Measurements from ENCODE around the gene CPA1.

CPA1 gene

GRCh38 chr7:130405003-130405402 lies 24.7 kb downstream of the CPA1 start:
- Histone ChIP-seq H3K27ac (no peak overlapping the region), H3K27me3 (replicated peaks) (no peaks in the 10 kb centered on the region), H3K36me3 (replicated peaks) (peaks cover 3% of the 10 kb centered on the region), H3K4me3 (ENCODE audit: low read depth, low read length) (no peak overlapping the region)
- no peak for TF ChIP-seq CTCF (IDR thresholded peaks at IDR 0.05; ENCODE audit: low read depth, low read length, missing control alignments)
- in situ Hi-C loops (cut with HindIII; ENCODE audit: low pct_ligation_motif_present, low sequenced_read_pairs), result no loop called here
- no peak for DNase-seq

- TF ChIP-seq CTCF (IDR thresholded peaks at IDR 0.05; ENCODE audit: low read depth, low read length, missing control alignments), result no peak
- Histone ChIP-seq H3K27me3 (replicated peaks) (no peaks in the 10 kb centered on the region), H3K27ac (no peak overlapping the region), H3K4me3 (ENCODE audit: low read depth, low read length) (no peak overlapping the region), H3K36me3 (replicated peaks) (no peaks in the 10 kb centered on the region)
- in situ Hi-C loops (cut with HindIII; ENCODE audit: low pct_ligation_motif_present, low sequenced_read_pairs), result no loop called here
- DNase-seq, result no peak
Measured at GRCh38 chr7:130409067-130409711, 28.9 kb downstream of the CPA1 start.

- H3K36me3 ChIP-seq (replicated peaks), result no peaks in the 10 kb centered on the region
- TF ChIP-seq CTCF (IDR thresholded peaks at IDR 0.05; ENCODE audit: low read depth, low read length, missing control alignments), result no peak
- in situ Hi-C loops (cut with HindIII; ENCODE audit: low pct_ligation_motif_present, low sequenced_read_pairs), result no loop called here
- H3K4me3 ChIP-seq (ENCODE audit: low read depth, low read length), result no peak overlapping the region
- no peak overlapping the region for H3K27ac ChIP-seq
- DNase-seq, result peak; percentile 25
- H3K27me3 ChIP-seq (replicated peaks), result no peaks in the 10 kb centered on the region
Measured at GRCh38 chr7:130409712-130410072, 29.4 kb downstream of the CPA1 start.

- TF ChIP-seq CTCF (IDR thresholded peaks at IDR 0.05; ENCODE audit: low read depth, low read length, missing control alignments), result no peak
- no peak overlapping the region for H3K27ac ChIP-seq
- H3K4me3 ChIP-seq (ENCODE audit: low read depth, low read length), result no peak overlapping the region
- H3K36me3 ChIP-seq (replicated peaks), result no peaks in the 10 kb centered on the region
- no peak for DNase-seq
- in situ Hi-C loops (cut with HindIII; ENCODE audit: low pct_ligation_motif_present, low sequenced_read_pairs), result no loop called here
- no peaks in the 10 kb centered on the region for H3K27me3 ChIP-seq (replicated peaks)
Measured at GRCh38 chr7:130410868-130411541, 30.7 kb downstream of the CPA1 start.

GRCh38 chr7:130413201-130413600 lies 32.9 kb downstream of the CPA1 start:
- in situ Hi-C loops (cut with HindIII; ENCODE audit: low pct_ligation_motif_present, low sequenced_read_pairs), result no loop called here
- Histone ChIP-seq H3K36me3 (replicated peaks) (no peaks in the 10 kb centered on the region), H3K27ac (no peak overlapping the region), H3K4me3 (ENCODE audit: low read depth, low read length) (no peak overlapping the region), H3K27me3 (replicated peaks) (no peaks in the 10 kb centered on the region)
- DNase-seq, result no peak
- TF ChIP-seq CTCF (IDR thresholded peaks at IDR 0.05; ENCODE audit: low read depth, low read length, missing control alignments), result no peak

- Histone ChIP-seq H3K4me3 (ENCODE audit: low read depth, low read length) (no peak overlapping the region), H3K27me3 (replicated peaks) (no peaks in the 10 kb centered on the region), H3K27ac (no peak overlapping the region), H3K36me3 (replicated peaks) (no peaks in the 10 kb centered on the region)
- in situ Hi-C loops (cut with HindIII; ENCODE audit: low pct_ligation_motif_present, low sequenced_read_pairs), result no loop called here
- TF ChIP-seq CTCF (IDR thresholded peaks at IDR 0.05; ENCODE audit: low read depth, low read length, missing control alignments), result no peak
- no peak for DNase-seq
Measured at GRCh38 chr7:130415006-130415405, 34.7 kb downstream of the CPA1 start.

Data from brain microvascular endothelial cell (primary cell).